K562 (cell line): ENCODE results near the gene VWA1. TPM values are rescaled to one million over a fixed set of nuclear protein-coding genes. Genes with fewer than 3 reads are reported as not detected.

Source experiments
- DMBX1 ChIP-seq: fragments of 250-450 bp; sonication (Bioruptor Pico); IDR thresholded peaks from 2 replicates; pipeline ENCODE4 v1.8.0; 2022; ENCODE audit warnings: inconsistent platforms, mild to moderate bottlenecking, moderate library complexity, borderline replicate concordance
- E2F3 ChIP-seq: fragments of 250-450 bp; sonication (Bioruptor Pico); IDR thresholded peaks from 2 replicates; pipeline ENCODE4 v1.4.0; 2020; ENCODE audit warnings: mild to moderate bottlenecking
- GABPA ChIP-seq: fragments of 200-800 bp; sonication (Bioruptor generic); conservative IDR thresholded peaks from 2 replicates; pipeline ENCODE4 v1.6.1; 2016; ENCODE audit warnings: low read depth, missing genetic modification characterization, missing compliant biosample characterization
- HCFC1 ChIP-seq: IDR thresholded peaks from 2 replicates; pipeline ENCODE4 v1.6.1; 2012; ENCODE audit warnings: low read depth, low read length, improper control_type of control experiment
- LEF1 ChIP-seq: fragments of 450-650 bp; IDR thresholded peaks from 2 replicates; pipeline ENCODE4 v1.6.1; 2016; ENCODE audit warnings: mild to moderate bottlenecking
- MCM3 ChIP-seq: fragments of 450-650 bp; IDR thresholded peaks from 2 replicates; pipeline ENCODE4 v1.6.1; 2016
- MTA1 ChIP-seq: fragments of 450-650 bp; IDR thresholded peaks from 2 replicates; pipeline ENCODE4 v1.6.1; 2017; ENCODE audit warnings: borderline replicate concordance
- NR2C2 ChIP-seq, 2 experiments: fragments of 200-800 bp in 1 of 2; sonication (Bioruptor generic) in 1 of 2; sonication (generic) in 1 of 2; formaldehyde crosslinking in 1 of 2; IDR thresholded peaks; 2 replicates each; pipeline versions ENCODE4 v1.6.1 to v1.8.0; 2016 to 2022; ENCODE audit warnings: mild to moderate bottlenecking in 1 of 2, missing compliant biosample characterization in 1 of 2, missing genetic modification characterization in 1 of 2, missing genetic modification reagents in 1 of 2
- REST ChIP-seq, 2 experiments: fragments of 450-650 bp; formaldehyde crosslinking in 1 of 2; IDR thresholded peaks; 2 replicates each; pipeline versions ENCODE4 v1.4.0 to v1.6.1; 2014 to 2020; ENCODE audit warnings: mild to moderate bottlenecking in 2 of 2, borderline replicate concordance in 1 of 2, low read depth in 1 of 2
- RFX7 ChIP-seq: fragments of 250-450 bp; sonication (Bioruptor Pico); IDR thresholded peaks from 2 replicates; pipeline ENCODE4 v1.5.1; 2021; ENCODE audit warnings: mild to moderate bottlenecking
- TEAD2 ChIP-seq: fragments of 450-650 bp; IDR thresholded peaks from 2 replicates; pipeline ENCODE4 v1.6.1; 2016; ENCODE audit warnings: missing genetic modification characterization, control low read depth, missing compliant biosample characterization
- THAP7 ChIP-seq: fragments of 250-450 bp; sonication (Bioruptor Pico); IDR thresholded peaks from 2 replicates; pipeline ENCODE4 v1.5.0; 2021
- ZBTB26 ChIP-seq: fragments of 450-650 bp; formaldehyde crosslinking; IDR thresholded peaks from 2 replicates; pipeline ENCODE4 v1.4.0; 2022; ENCODE audit warnings: missing genetic modification characterization
- ZKSCAN1 ChIP-seq: fragments of 150-350 bp; IDR thresholded peaks from 2 replicates; pipeline ENCODE4 v1.6.1; 2016; ENCODE audit warnings: low read depth, low read length
- ZNF175 ChIP-seq: fragments of 200-800 bp; sonication (Bioruptor generic); IDR thresholded peaks from 2 replicates; pipeline ENCODE4 v1.6.1; 2016; ENCODE audit warnings: low read depth, mild to moderate bottlenecking, missing genetic modification characterization, missing compliant biosample characterization
- ZNF3 ChIP-seq: fragments of 250-450 bp; sonication (Bioruptor Pico); IDR thresholded peaks from 2 replicates; pipeline ENCODE4 v1.5.0; 2021; ENCODE audit warnings: mild to moderate bottlenecking, moderate library complexity
- polyA plus RNA-seq, 8 experiments: library from polyadenylated mRNA; depleted of rRNA in 4 of 8; stranded (reverse) in 5 of 8; unstranded in 3 of 8; fragments of >200 nt; fragmentation: Nextera tagmentation in 2 of 8; fragmentation: Illumina TruSeq in 1 of 8; extraction: Ambion mirVana in 2 of 8; extraction: Trizol in 1 of 8; gene quantifications; 2 replicates each; pipeline versions ENCODE4 v1.2.1 to v1.2.3, GENCODE V29; 2011 to 2014; ENCODE audit warnings: inconsistent platforms in 1 of 8, missing spikeins in 1 of 8
- total RNA-seq, 7 experiments: library from RNA; depleted of rRNA in 6 of 7; stranded (reverse); fragments of >200 nt in 6 of 7; fragmentation: Illumina TruSeq in 2 of 7; extraction: Trizol in 2 of 7; gene quantifications; 2 replicates each; pipeline versions ENCODE4 v1.2.1 to v1.2.3, GENCODE V29; 2011 to 2021; ENCODE audit warnings: low replicate concordance in 1 of 7

Gene VWA1
- total and polyA plus RNA-seq, 9 of the 15 experiments (the other 6 are each of a cell fraction or from before 2014, with no cell fraction given): 0.01 to 6.4 (median 0.85) TPM

GRCh38 chr1:1471389-1472052 is 36.0 kb downstream of the VWA1 start, which contains the start of gene ATAD3B (continued):
- TF ChIP-seq REST (IDR thresholded peaks at IDR 0.05; ENCODE audit: borderline replicate concordance): peak; percentile 93
- peak; percentile 42 for TF ChIP-seq REST (CRISPR knock-in tag; IDR thresholded peaks at IDR 0.05; ENCODE audit: low read depth)
- no peak for TF ChIP-seq ZNF3 (CRISPR knock-in tag)
- TF ChIP-seq E2F3 (CRISPR knock-in tag): peak; percentile 92
- TF ChIP-seq TEAD2 (tag): no peak
- no peak for TF ChIP-seq DMBX1 (CRISPR knock-in tag)
- TF ChIP-seq MCM3: no peak
- no peak for TF ChIP-seq ZNF175 (CRISPR knock-in tag)
- no peak for TF ChIP-seq ZBTB26 (CRISPR knock-in tag)
- no peak for TF ChIP-seq RFX7 (CRISPR knock-in tag)
- peak; percentile 87 for TF ChIP-seq HCFC1
- peak; percentile 99 for TF ChIP-seq MTA1
- no peak for TF ChIP-seq ZKSCAN1
- no peak for TF ChIP-seq LEF1
- TF ChIP-seq THAP7 (CRISPR knock-in tag): no peak
- TF ChIP-seq NR2C2 (CRISPR knock-in tag; IDR thresholded peaks at IDR 0.05): peak; percentile 70; the same call in 1 of the 2 replicates
- TF ChIP-seq NR2C2 (tag; IDR thresholded peaks at IDR 0.05): peak; percentile 82
- TF ChIP-seq GABPA (tag): peak; percentile 95
